ENCODE data around the gene ARHGAP44.

The ARHGAP44 gene

DNA sequence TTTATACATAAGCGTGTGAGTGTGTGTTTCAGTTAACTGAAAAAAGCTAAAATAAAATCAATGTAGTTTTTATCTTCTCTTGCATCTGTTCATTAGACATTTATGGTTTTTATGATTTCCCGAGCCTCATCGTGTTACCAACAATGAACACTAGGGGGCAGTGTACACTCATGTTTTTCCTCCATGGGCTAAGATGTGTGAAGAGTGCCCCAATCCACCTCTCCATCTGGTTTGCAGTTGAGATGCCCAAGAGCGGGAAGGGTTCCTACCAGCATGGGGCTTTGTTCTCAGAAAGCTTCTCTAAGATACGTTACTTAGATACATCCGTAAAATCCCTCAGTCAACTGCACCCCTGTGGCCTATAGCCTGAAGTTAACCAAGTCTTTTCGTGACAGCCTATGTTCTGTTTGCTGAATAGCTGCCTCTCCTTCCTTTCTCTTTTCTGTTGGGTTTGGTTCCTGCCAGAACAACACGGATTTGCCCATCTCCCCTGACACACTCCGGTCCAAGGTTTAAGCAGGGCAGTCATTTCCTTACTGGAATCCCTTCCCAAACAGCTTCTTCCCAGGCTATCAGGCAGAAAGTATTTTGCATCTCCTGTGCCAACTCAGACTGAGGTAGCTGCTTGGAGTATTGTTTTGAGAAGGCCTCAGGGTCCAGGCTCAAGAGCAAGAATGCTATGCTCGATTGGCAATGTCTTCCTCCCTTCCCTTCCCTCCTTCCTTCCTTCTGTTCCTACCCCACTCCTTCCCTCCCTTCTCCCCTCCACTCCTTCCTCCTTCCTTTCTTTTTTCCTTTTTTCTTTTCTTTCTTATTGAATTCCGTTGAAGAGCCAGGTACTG lies 241.4 kb downstream of the ARHGAP44 start:
- peak; percentile 44 for DNase-seq

DNA sequence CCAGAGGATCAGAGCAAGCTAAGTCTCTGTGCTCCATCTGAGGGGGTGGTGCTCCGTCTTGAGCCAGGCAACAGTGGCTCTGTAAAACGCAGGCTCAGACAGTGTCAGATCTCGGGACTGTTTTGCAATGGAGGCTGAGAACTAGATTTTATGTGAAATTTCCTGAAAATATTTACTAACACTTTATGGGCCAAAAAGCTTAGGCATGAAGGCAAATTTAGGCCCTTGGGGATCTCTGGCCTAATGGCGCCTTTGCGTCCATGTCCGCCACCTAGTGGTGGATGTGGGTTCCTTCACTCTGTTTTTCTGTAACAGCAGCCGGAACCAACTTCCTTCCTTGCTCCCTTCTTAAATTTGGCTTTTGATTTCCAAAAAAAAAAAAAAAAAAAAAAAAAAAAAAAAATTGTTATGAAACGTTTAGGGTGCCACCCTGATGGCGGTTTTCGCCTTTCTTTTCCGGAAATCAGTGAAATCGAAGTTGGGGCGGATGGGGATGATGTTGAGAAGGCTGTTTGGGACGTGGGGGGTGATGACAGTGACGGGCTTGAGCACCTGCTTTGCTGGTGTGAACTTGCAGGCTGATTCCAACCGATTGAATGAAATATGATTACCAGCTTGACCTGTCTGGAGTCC lies 242.5 kb downstream of the ARHGAP44 start:
- peak; percentile 39 for DNase-seq

DNA sequence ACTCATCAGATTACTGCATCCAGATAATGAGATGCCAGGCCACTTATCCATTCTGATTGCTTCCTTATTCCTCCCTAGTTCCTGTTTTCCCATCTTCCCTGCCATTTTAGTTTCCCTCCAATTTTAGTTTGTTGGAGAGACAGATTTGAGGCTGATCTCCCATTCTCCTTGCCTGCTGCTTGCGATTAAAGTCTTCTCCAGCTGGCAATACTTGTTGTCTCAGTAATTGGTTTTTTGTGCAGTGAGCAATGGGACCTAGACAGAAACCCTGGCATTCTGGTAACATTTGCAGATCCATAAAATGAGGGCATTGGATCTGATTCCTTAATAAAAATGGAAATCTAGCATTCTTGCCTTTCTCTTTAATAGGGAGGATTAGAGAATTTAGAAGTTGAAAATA lies 246.1 kb downstream of the ARHGAP44 start:
- no peak for DNase-seq

DNA sequence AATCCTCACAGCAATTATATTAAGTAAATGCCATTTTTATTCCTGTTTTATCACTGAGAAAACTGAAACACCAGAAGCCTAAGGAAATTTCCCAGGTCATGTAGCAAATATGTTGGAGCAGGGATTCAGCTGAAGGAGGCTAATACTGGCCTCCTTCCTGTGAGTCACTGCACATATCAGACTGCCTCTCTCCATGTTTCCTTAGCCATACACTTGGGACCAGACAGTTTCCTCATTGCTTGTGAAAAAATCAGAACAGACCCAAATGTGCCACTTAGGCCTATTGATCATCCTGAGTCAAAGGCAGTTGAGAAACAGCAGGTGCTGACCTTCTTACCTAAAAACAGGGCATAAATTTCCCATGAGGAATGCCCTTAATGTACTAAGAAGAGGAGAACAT lies 247.5 kb downstream of the ARHGAP44 start:
- no peak for DNase-seq

DNA sequence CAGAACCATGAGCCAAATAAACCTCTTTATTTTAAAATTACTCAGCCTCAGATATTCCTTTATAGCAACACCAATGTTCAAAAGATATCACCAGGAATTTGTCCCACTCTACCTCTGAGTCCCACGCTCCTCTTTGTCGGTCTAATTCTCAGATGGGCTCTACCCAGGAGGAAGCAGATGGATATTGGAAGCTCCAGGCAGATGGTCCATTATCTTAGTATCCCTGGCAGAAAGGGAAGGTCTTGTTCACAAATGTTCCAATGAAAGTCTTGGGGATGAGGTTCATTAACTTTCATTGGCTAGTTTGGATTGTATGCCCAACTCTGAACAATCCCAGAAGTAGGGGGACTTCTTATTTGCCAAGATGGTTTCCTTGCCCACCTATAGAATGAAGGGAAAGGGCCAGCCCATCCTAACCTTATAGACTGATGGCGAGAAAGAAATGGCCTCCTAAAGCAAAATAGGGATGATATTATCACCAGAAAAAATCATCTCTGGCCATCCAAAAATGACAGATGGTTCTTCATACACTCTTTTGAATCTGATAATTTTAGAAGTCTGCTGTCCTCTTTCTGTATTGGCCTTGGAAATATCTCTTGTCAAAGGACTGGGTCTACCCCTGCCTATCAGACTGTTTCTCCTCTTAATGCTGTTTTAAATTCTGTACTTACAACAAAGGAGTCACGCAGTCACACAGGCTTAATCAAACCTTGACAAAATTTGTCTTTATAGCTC lies 249.8 kb downstream of the ARHGAP44 start:
- no peak for DNase-seq
